HL-60 (cell line): ENCODE results near the gene CRIM1.

ENCODE experiments used
- DNase-seq, 2 experiments: peaks; one replicate each; pipeline ENCODE4 v3.0.0-alpha.2; 2010 to 2020; ENCODE audit warnings: low read depth in 1 of 2, low spot score in 1 of 2
- H3K27ac ChIP-seq: fragments of 250-450 bp; sonication (Bioruptor Pico); replicated peaks from 2 replicates; pipeline ENCODE4 v1.5.1; 2020; ENCODE audit warnings: mild to moderate bottlenecking, moderate library complexity
- H3K27me3 ChIP-seq: fragments of 250-450 bp; sonication (Bioruptor Pico); 2 replicates; pipeline ENCODE4 v1.5.1; 2021; ENCODE audit warnings: mild to moderate bottlenecking, moderate library complexity; ENCODE audit not compliant: insufficient read depth, poor library complexity, severe bottlenecking
- H3K4me3 ChIP-seq: replicated peaks from 2 replicates; pipeline ENCODE4 v1.5.1; 2011; ENCODE audit warnings: mild to moderate bottlenecking, control low read depth, low read length; ENCODE audit not compliant: insufficient read depth
- CTCF ChIP-seq: IDR thresholded peaks from one replicate; pipeline ENCODE4 v1.5.1; 2011; ENCODE audit warnings: low read length, control low read depth, inconsistent platforms; ENCODE audit not compliant: insufficient read depth
- GABPA ChIP-seq: IDR thresholded peaks from 2 replicates; pipeline ENCODE4 v1.6.1; 2012; ENCODE audit warnings: low read depth
- POLR2AphosphoS5 ChIP-seq: IDR thresholded peaks from 2 replicates; pipeline ENCODE4 v1.6.1; 2012; ENCODE audit warnings: low read depth
- REST ChIP-seq: IDR thresholded peaks from 2 replicates; pipeline ENCODE4 v1.6.1; 2012; ENCODE audit warnings: low read depth; ENCODE audit not compliant: insufficient replicate concordance
- SPI1 ChIP-seq: IDR thresholded peaks from 2 replicates; pipeline ENCODE4 v1.6.1; 2012; ENCODE audit warnings: low read depth, mild to moderate bottlenecking, borderline replicate concordance

Gene CRIM1

GRCh38 chr2:36463365-36463764, 107.8 kb downstream of the CRIM1 start:
- Histone ChIP-seq H3K27ac (no peak overlapping the region), H3K27me3 (no peaks in the 10 kb centered on the region), H3K4me3 (no peak overlapping the region)
- TF ChIP-seq SPI1 (no peak), POLR2AphosphoS5 (no peak), CTCF (no peak), GABPA (no peak)
- DNase-seq = no peak

- H3K4me3 ChIP-seq = no peak overlapping the region
- DNase-seq = no peak
- no peak overlapping the region for H3K27ac ChIP-seq
- no peak for TF ChIP-seq POLR2AphosphoS5
- TF ChIP-seq CTCF = no peak
- TF ChIP-seq SPI1 = no peak
- TF ChIP-seq REST = no peak
- TF ChIP-seq GABPA = no peak
- H3K27me3 ChIP-seq = no peaks in the 10 kb centered on the region
Observed at GRCh38 chr2:36464006-36464721, 108.6 kb downstream of the CRIM1 start.

GRCh38 chr2:36466135-36466534, 110.6 kb downstream of the CRIM1 start:
- no peak overlapping the region for H3K4me3 ChIP-seq
- H3K27me3 ChIP-seq = no peaks in the 10 kb centered on the region
- DNase-seq = no peak
- TF ChIP-seq POLR2AphosphoS5 = no peak
- no peak for TF ChIP-seq REST
- TF ChIP-seq GABPA = no peak
- no peak for TF ChIP-seq SPI1
- no peak for TF ChIP-seq CTCF
- no peak overlapping the region for H3K27ac ChIP-seq
